GM12865 (cell line): ENCODE data around the gene MST1R.

Source experiments
- DNase-seq: peaks from one replicate; pipeline ENCODE4 v3.0.0; 2010; ENCODE audit warnings: low read depth
- H3K4me3 ChIP-seq: 2 replicates; pipeline ENCODE4 v1.5.1; 2011; ENCODE audit warnings: mild to moderate bottlenecking, low read depth, low read length, control low read depth
- CTCF ChIP-seq: IDR thresholded peaks from 2 replicates; pipeline ENCODE4 v1.5.1; 2011; ENCODE audit warnings: low read length, control low read depth, low read depth, inconsistent platforms; ENCODE audit not compliant: insufficient read depth; ENCODE audit errors: missing control alignments

The MST1R gene

DNA sequence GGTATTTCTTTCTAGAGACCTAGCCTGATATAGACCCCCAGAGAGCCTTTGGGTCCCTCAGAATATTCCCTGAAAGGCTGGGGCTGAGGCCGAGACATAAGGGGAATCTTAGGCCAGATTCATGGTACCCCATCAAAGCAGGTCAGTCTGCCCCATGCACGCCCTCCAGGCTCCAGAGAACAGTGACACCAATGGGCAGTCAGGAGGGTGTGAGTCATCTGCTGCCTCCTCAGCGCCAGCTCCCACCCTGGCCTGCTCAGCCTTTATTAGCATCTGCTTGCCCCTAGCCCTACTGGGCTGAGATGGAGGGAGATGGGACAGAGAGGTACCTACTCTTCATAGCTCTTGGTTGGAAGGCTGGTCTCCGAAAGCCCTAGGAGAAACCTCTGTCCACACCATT, 19.7 kb downstream of the MST1R start:
- no peak for TF ChIP-seq CTCF
- no peak overlapping the region for H3K4me3 ChIP-seq
- DNase-seq, result no peak

GRCh38 chr3:49882166-49882565, 21.5 kb downstream of the MST1R start:
- no peak for TF ChIP-seq CTCF
- DNase-seq, result no peak
- no peak overlapping the region for H3K4me3 ChIP-seq

DNA sequence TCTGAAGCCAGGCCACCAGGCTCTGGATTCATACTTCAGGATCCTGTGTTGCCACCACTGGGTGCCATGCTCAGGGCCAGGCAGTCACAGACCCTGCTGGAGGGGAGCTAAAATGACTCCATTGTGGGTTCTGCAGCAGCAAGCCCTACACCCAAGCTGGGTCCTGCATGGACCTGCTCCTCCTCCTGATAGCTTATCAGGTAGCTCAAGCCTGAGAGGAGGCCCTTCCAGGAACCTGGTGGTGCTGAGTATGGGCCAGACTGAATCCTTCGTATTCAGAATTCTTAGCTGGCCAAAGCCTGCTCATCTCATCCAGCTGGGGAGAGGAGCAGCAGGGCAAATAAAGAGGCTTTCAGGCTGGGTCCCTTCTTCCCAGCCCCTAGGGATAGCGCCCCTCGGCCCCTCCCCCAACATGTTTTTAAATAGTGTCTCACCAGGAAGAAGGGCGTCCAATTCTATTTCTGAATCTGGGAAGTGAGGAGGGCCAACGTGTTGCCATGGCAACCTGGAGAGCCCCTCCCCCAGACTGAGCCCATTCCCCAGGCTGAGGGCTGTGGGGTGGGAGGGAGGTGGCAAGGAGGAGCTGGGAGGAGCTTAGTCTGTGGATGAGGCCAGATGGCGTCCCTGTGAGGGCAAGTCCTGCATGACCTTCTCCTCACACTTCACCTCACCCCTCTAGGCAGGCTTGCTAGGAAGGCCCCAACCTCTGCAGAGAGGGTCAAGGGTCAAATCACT, 22.9 kb downstream of the MST1R start:
- TF ChIP-seq CTCF, result no peak
- H3K4me3 ChIP-seq, result no peak overlapping the region
- no peak for DNase-seq

DNA sequence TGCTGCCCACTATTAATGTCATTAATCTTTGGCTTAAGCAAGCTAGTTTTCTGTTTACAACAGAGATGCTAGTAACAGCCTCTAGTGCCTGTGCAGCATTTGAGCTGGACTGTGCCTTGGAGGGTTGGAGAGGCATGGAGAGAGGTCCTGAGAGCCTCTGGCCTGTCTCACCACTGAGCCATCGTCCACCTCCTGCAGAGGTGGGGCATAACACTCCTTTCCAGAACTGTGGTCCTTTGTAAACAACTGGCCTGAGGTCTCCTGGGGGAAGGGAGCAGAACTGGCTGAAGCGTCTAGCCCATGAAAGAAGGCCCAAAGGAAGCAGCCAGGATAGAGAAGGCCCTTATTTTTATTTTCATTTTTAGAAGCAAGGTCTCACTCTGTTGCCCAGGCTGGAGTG, 24.0 kb downstream of the MST1R start:
- no peak overlapping the region for H3K4me3 ChIP-seq
- TF ChIP-seq CTCF, result no peak
- no peak for DNase-seq

- TF ChIP-seq CTCF, result no peak
- H3K4me3 ChIP-seq, result no peak overlapping the region
- no peak for DNase-seq
Observed at GRCh38 chr3:49878686-49879085, 25.0 kb downstream of the MST1R start.

- no peak for DNase-seq
- no peak for TF ChIP-seq CTCF
- no peak overlapping the region for H3K4me3 ChIP-seq
Observed at GRCh38 chr3:49877716-49878115, 26.0 kb downstream of the MST1R start.

- TF ChIP-seq CTCF, result no peak
- no peak overlapping the region for H3K4me3 ChIP-seq
- no peak for DNase-seq
Observed at GRCh38 chr3:49876567-49876966, 27.1 kb downstream of the MST1R start.
